Right lobe of liver (tissue), 4 donors: ENCODE data around the gene P2RY1.

Source experiments
- POLR2A ChIP-seq: fragments of 450-650 bp; IDR thresholded peaks from one replicate; pipeline ENCODE4 v1.6.1; 2017; ENCODE audit warnings: antibody characterized with exemption, mild to moderate bottlenecking
- TF ChIP-seq, protein P1 (sequence below), 4 donors: fragments of 200-600 bp in 3 of 4; fragments of 450-650 bp in 1 of 4; IDR thresholded peaks; one replicate each; pipeline versions ENCODE4 v1.5.1 to v1.8.0; 2016 to 2022; ENCODE audit warnings: antibody characterized with exemption in 4 of 4, mild to moderate bottlenecking in 2 of 4
- donor health status: DM: no; HTN: no; CAD: no.
- donor health status: DM: no; HTN: no; CAD: no.
- donor health status: DM: no; HTN: yes; CAD: no.

DNA sequence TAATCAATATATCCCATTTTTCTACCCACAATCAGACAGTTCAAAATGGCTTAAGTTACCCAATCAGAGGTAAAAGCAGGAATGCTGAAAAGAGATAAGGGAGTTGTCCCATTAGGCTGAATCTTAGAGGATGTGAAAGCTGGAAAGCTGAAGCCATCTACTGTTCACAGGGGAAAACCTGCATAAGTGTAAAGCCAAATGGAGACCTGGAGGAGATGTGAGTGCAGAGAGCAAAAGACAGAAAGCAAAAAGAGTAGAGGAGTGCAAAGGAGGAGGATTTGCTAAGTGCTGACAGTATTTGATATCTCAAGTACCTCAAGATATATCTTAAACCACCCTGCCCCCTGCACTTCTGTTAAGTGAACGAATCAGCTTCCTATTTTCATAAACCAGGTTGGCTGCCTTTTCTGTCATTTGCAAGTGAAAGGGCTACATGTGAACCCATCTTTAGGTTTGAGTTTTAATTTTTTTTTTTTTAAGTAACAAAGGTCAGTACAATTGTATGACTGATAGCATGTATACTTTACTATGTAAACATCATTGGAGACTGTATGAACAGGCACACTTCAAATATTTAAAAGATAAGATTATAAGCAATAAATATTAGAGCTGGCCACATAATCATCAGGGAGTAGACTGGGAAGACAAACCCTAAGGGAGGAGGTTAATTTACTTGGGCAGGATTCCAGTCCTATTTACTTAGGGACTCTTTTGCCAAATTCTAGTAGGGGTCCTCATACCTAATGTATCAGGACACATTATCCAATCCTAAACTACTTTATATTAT is 22.8 kb upstream of the P2RY1 start:
- TF ChIP-seq POLR2A, result no peak
- TF ChIP-seq, protein P1, sequence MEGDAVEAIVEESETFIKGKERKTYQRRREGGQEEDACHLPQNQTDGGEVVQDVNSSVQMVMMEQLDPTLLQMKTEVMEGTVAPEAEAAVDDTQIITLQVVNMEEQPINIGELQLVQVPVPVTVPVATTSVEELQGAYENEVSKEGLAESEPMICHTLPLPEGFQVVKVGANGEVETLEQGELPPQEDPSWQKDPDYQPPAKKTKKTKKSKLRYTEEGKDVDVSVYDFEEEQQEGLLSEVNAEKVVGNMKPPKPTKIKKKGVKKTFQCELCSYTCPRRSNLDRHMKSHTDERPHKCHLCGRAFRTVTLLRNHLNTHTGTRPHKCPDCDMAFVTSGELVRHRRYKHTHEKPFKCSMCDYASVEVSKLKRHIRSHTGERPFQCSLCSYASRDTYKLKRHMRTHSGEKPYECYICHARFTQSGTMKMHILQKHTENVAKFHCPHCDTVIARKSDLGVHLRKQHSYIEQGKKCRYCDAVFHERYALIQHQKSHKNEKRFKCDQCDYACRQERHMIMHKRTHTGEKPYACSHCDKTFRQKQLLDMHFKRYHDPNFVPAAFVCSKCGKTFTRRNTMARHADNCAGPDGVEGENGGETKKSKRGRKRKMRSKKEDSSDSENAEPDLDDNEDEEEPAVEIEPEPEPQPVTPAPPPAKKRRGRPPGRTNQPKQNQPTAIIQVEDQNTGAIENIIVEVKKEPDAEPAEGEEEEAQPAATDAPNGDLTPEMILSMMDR (IDR thresholded peaks at IDR 0.05), result no peak
